GM12878 (cell line): ENCODE results near the gene SPATA25. TPM values are rescaled to one million over a fixed set of nuclear protein-coding genes. Genes with fewer than 3 reads are reported as not detected.

Source experiments
- ATAC-seq: fragments of 200-7000 bp; cut with Tn5 transposase; 3 replicates; pipeline ENCODE4 v1.9.1; 2020; ENCODE audit warnings: mild to moderate bottlenecking, moderate library complexity
- BruUV-seq: library from RNA; stranded (reverse); fragments of 400-500 nt; replicated peaks from 2 replicates; lab custom pipeline; 2021; lab: Mats Ljungman, UMichigan
- CTCF ChIA-PET: fragments of 300-600 bp; sonication (Branson Sonifier 250); formaldehyde crosslinking; extraction: SDS; loops from one replicate; lab custom pipeline; 2021; ENCODE audit warnings: inconsistent platforms; lab: Yijun Ruan, JAX
- POLR2A ChIA-PET: fragments of 350-600 bp; formaldehyde crosslinking; extraction: SDS; loops from one replicate; lab custom pipeline; 2021; ENCODE audit warnings: inconsistent platforms; lab: Charles Lee
- RAD21 ChIA-PET: fragments of 300-600 bp; sonication (Branson Sonifier 250); formaldehyde crosslinking; loops from one replicate; lab custom pipeline; 2023; ENCODE audit warnings: antibody characterized with exemption; ENCODE audit not compliant: unreplicated experiment; lab: Charles Lee
- SMC1A ChIA-PET: fragments of 300-600 bp; sonication (Branson Sonifier 250); formaldehyde crosslinking; loops from one replicate; lab custom pipeline; 2023; ENCODE audit not compliant: unreplicated experiment, uncharacterized antibody; lab: Charles Lee
- DNase-seq: peaks from one replicate; pipeline ENCODE4 v3.0.0-alpha.2; 2011; ENCODE audit warnings: low read depth, low spot score
- FAIRE-seq: peaks from 3 replicates; lab custom pipeline; 2011; peaks lifted over from hg19 to GRCh38; lab: Jason Lieb, UNC
- H2AFZ ChIP-seq: 2 replicates; pipeline ENCODE4 v1.6.0; 2011; ENCODE audit warnings: low read depth, low read length, control low read depth; ENCODE audit not compliant: control insufficient read depth
- H3K27ac ChIP-seq: 2 replicates; pipeline ENCODE4 v1.5.1; 2011; ENCODE audit warnings: control low read depth; ENCODE audit not compliant: control insufficient read depth, insufficient read depth
- H3K27me3 ChIP-seq, 2 experiments: replicated peaks in 1 of 2; 2 replicates each; pipeline versions ENCODE4 v1.6.0 to v1.6.1; 2011; ENCODE audit warnings: low read length in 1 of 2; ENCODE audit not compliant: control insufficient read depth in 2 of 2, insufficient read depth in 2 of 2
- H3K36me3 ChIP-seq, 2 experiments: 2 replicates each; pipeline ENCODE4 v1.5.1; 2011; ENCODE audit warnings: low read length in 1 of 2; ENCODE audit not compliant: control insufficient read depth in 2 of 2, insufficient read depth in 2 of 2
- H3K4me1 ChIP-seq: 2 replicates; pipeline ENCODE4 v1.6.1; 2011; ENCODE audit warnings: mild to moderate bottlenecking, low read length, moderate library complexity, mixed read lengths; ENCODE audit not compliant: control insufficient read depth, insufficient read depth
- H3K4me2 ChIP-seq: 2 replicates; pipeline ENCODE4 v1.6.0; 2011; ENCODE audit warnings: control low read depth; ENCODE audit not compliant: control insufficient read depth, insufficient read depth
- H3K4me3 ChIP-seq: fragments of 200-600 bp; sonication (generic); 2 replicates; pipeline ENCODE4 v1.5.1; 2016
- H3K79me2 ChIP-seq: 2 replicates; pipeline ENCODE4 v1.6.0; 2011; ENCODE audit warnings: low read length; ENCODE audit not compliant: control insufficient read depth, insufficient read depth
- H3K9ac ChIP-seq: 2 replicates; pipeline ENCODE4 v1.8.0; 2011; ENCODE audit warnings: low read length, control low read depth, mixed read lengths; ENCODE audit not compliant: control insufficient read depth, insufficient read depth
- H3K9me3 ChIP-seq: replicated peaks from 3 replicates; pipeline ENCODE4 v1.5.1; 2011; ENCODE audit warnings: mild to moderate bottlenecking, low read length; ENCODE audit not compliant: control insufficient read depth, insufficient read depth
- H4K20me1 ChIP-seq: 2 replicates; pipeline ENCODE4 v1.6.0; 2011; ENCODE audit not compliant: control insufficient read depth, insufficient read depth
- ATF2 ChIP-seq: IDR thresholded peaks from 2 replicates; pipeline ENCODE4 v1.6.1; 2012; ENCODE audit warnings: low read length, inconsistent platforms
- BACH1 ChIP-seq: fragments of 450-650 bp; IDR thresholded peaks from 2 replicates; pipeline ENCODE4 v1.6.1; 2017; ENCODE audit warnings: mild to moderate bottlenecking, borderline replicate concordance
- CHD1 ChIP-seq: IDR thresholded peaks from 2 replicates; pipeline ENCODE4 v1.6.1; 2012; ENCODE audit warnings: low read depth, low read length, improper control_type of control experiment
- CREM ChIP-seq: IDR thresholded peaks from 2 replicates; pipeline ENCODE4 v1.6.1; 2014; ENCODE audit warnings: antibody characterized with exemption, low read depth
- FOXM1 ChIP-seq: IDR thresholded peaks from 2 replicates; pipeline ENCODE4 v1.6.1; 2012; ENCODE audit warnings: low read depth, mild to moderate bottlenecking, inconsistent platforms, low read length, moderate library complexity
- GATAD2B ChIP-seq: fragments of 450-650 bp; conservative IDR thresholded peaks from 2 replicates; pipeline ENCODE4 v1.6.1; 2017; ENCODE audit warnings: low read depth, mild to moderate bottlenecking, moderate library complexity
- KAT2A ChIP-seq: conservative IDR thresholded peaks from 2 replicates; pipeline ENCODE4 v1.6.1; 2011; ENCODE audit warnings: low read depth, low read length; ENCODE audit not compliant: control insufficient read depth
- MEF2B ChIP-seq: fragments of 450-650 bp; IDR thresholded peaks from 2 replicates; pipeline ENCODE4 v1.6.1; 2018; ENCODE audit warnings: mild to moderate bottlenecking, moderate library complexity; ENCODE audit not compliant: partially characterized antibody, poor library complexity, severe bottlenecking
- NFXL1 ChIP-seq: fragments of 450-650 bp; IDR thresholded peaks from 2 replicates; pipeline ENCODE4 v1.6.1; 2017; ENCODE audit warnings: antibody characterized with exemption, mild to moderate bottlenecking, borderline replicate concordance
- NR2C2 ChIP-seq: IDR thresholded peaks from 2 replicates; pipeline ENCODE4 v1.6.1; 2011; ENCODE audit warnings: borderline replicate concordance, low read depth; ENCODE audit not compliant: control insufficient read depth, insufficient read length
- WGBS: methylation state at CpG from one replicate; pipeline ENCODE4 v1.1.6; 2016; ENCODE audit warnings: low lambda C conversion rate; ENCODE audit not compliant: insufficient replicate concordance, insufficient coverage; ENCODE audit errors: missing lambda C conversion rate; 5-methylcytosine and 5-hydroxymethylcytosine counted together
- in situ Hi-C: fragments of 300-500 bp; cut with MboI; formaldehyde crosslinking; loops from 9 replicates; pipeline ENCODE4 v1.14.3; 2018; ENCODE audit warnings: mixed read lengths
- intact Hi-C: fragments of 100-400 bp; cut with micrococcal nuclease; formaldehyde crosslinking; loops from one replicate; pipeline ENCODE4 v1.14.2; 2022; ENCODE audit not compliant: unreplicated experiment
- polyA plus RNA-seq, 11 experiments: library from polyadenylated mRNA; depleted of rRNA in 4 of 11; unstranded in 6 of 11; stranded (reverse) in 5 of 11; fragments of >200 nt; fragmentation: Nextera tagmentation in 4 of 11; fragmentation: Illumina TruSeq in 1 of 11; extraction: Ambion mirVana in 4 of 11; extraction: Trizol in 1 of 11; gene quantifications; 1 replicate in 1 of 11; 2 replicates in 10 of 11; pipeline versions ENCODE4 v1.2.1 to v1.2.3, GENCODE V29; 2011 to 2016; ENCODE audit warnings: inconsistent platforms in 2 of 11, missing spikeins in 2 of 11, low read depth in 1 of 11
- total RNA-seq, 4 experiments: library from RNA; depleted of rRNA in 3 of 4; stranded (reverse); fragments of >200 nt in 3 of 4; fragmentation: Illumina TruSeq in 1 of 4; extraction: Trizol in 1 of 4; gene quantifications; 2 replicates each; pipeline versions ENCODE4 v1.2.1 to v1.2.3, GENCODE V29; 2013 to 2021

Gene SPATA25
- total and polyA plus RNA-seq, 10 of the 15 experiments (the other 5 are each of a cell fraction or from before 2014, with no cell fraction given), result 0.28 to 2.9 (median 1.3) TPM; not detected in 3

GRCh38 chr20:45841407-45842129 lies 45.9 kb downstream of the SPATA25 start:
- H3K36me3 ChIP-seq, result peaks cover 5 to 12% of the 10 kb centered on the region in 2 experiments
- intact Hi-C loops, result no loop called here
- ATAC-seq (no peak), DNase-seq (no peak), FAIRE-seq (no peak)
- in situ Hi-C loops, result no loop called here
- no peaks in the 10 kb centered on the region for H3K79me2 ChIP-seq
- peak overlapping the region; percentile 39 for H3K27ac ChIP-seq
- no peaks in the 10 kb centered on the region for H3K27me3 ChIP-seq
- H3K9ac ChIP-seq, result no peak overlapping the region
- POLR2A ChIA-PET, result interaction anchor here (0.9 to 2.3 kb wide), 8 partner anchors 11 to 119 kb away, joined by 3 to 10 read pairs (median 5); partner anchors contain the start of genes CTSA, NEURL2 and UBE2C
- peaks cover 14% of the 10 kb centered on the region for H3K4me1 ChIP-seq
- TF ChIP-seq BACH1, result no peak
- TF ChIP-seq KAT2A, result no peak
- no peak for TF ChIP-seq NR2C2
- TF ChIP-seq NFXL1, result no peak
- no peak for TF ChIP-seq GATAD2B
- no peak for TF ChIP-seq FOXM1
- TF ChIP-seq MEF2B, result no peak
- TF ChIP-seq CREM, result no peak
- no peak for TF ChIP-seq CHD1
- TF ChIP-seq ATF2, result no peak
- H3K9me3 ChIP-seq, result no peaks in the 10 kb centered on the region
- CTCF ChIA-PET, result interaction anchor here (1.0 to 3.8 kb wide), 7 partner anchors 8 to 129 kb away, joined by 3 to 18 read pairs (median 8); partner anchors contain the start of genes ACOT8, PCIF1, SNX21 and ZSWIM3
- no peak overlapping the region for H2AFZ ChIP-seq
- H3K4me3 ChIP-seq, result no peak overlapping the region
- BruUV-seq, result no TSS peak
- WGBS, result 91% methylated on average over 9 of the region's 10 CpGs
- H4K20me1 ChIP-seq, result no peaks in the 10 kb centered on the region
- RAD21 ChIA-PET, result interaction anchor here (0.9 to 1.7 kb wide), 11 partner anchors 16 to 129 kb away, joined by 3 to 6 read pairs (median 4); partner anchors contain the start of genes ACOT8, CTSA, NEURL2 and PCIF1
- SMC1A ChIA-PET, result interaction anchor here (0.6 to 2.1 kb wide), 14 partner anchors 8 to 170 kb away, joined by 3 to 4 read pairs (median 4); partner anchors contain the start of gene UBE2C
- no peak overlapping the region for H3K4me2 ChIP-seq
